Inflammatory macrophage (primary cell): ENCODE results near the gene PRPF38B.

Experiments
- DNase-seq, 2 donors: peaks; one replicate each; pipeline ENCODE4 v3.0.0-alpha.2; 2020 to 2022

Gene PRPF38B

GRCh38 chr1:108718927-108719655 lies 27.0 kb downstream of the PRPF38B start:
- DNase-seq: no peak

GRCh38 chr1:108719656-108720435 lies 27.7 kb downstream of the PRPF38B start:
- DNase-seq: no peak

- DNase-seq: no peak
These were observed 30.2 kb downstream of the PRPF38B start for GRCh38 chr1:108722292-108722691.

- DNase-seq: no peak
These were observed 33.8 kb downstream of the PRPF38B start for GRCh38 chr1:108725906-108726305.

GRCh38 chr1:108728327-108728923 lies 36.3 kb downstream of the PRPF38B start:
- no peak for DNase-seq

- no peak for DNase-seq
These were observed 37.4 kb downstream of the PRPF38B start for GRCh38 chr1:108729481-108729880.

GRCh38 chr1:108732398-108732797 lies 40.3 kb downstream of the PRPF38B start:
- no peak for DNase-seq

- DNase-seq: no peak
These were observed 42.2 kb downstream of the PRPF38B start for GRCh38 chr1:108734171-108734865.

GRCh38 chr1:108742253-108742652 lies 50.1 kb downstream of the PRPF38B start:
- no peak for DNase-seq

- DNase-seq: no peak
These were observed 53.9 kb downstream of the PRPF38B start for GRCh38 chr1:108745980-108746381.

GRCh38 chr1:108746382-108747170 lies 54.5 kb downstream of the PRPF38B start, which contains the start of gene STXBP3:
Gene STXBP3 (plus strand): TSS chr1:108746674. CDS start chr1:108746738, 64 bp downstream.
- DNase-seq: peak; percentile 99 to 100

GRCh38 chr1:108747171-108747850 lies 55.2 kb downstream of the PRPF38B start:
- DNase-seq: peak; percentile 87 to 91

- DNase-seq: peak in 1 of 2 donors; percentile 64
These were observed 55.8 kb downstream of the PRPF38B start for GRCh38 chr1:108747898-108748297.

GRCh38 chr1:108749081-108749480 lies 57.0 kb downstream of the PRPF38B start:
- DNase-seq: peak in 1 of 2 donors; percentile 14

GRCh38 chr1:108750476-108751181 lies 58.5 kb downstream of the PRPF38B start:
- no peak for DNase-seq
